Epithelial cell of esophagus (primary cell): ENCODE data around the gene PRPSAP2.
A peak's percentile ranks its signal among the peaks of the same experiment; 100 is the strongest.
"Not testable (repeated sequence)": the region's sequence is repeated elsewhere in the genome, so short reads cannot be mapped to it uniquely, and the experiment has no call there.

Source experiments
- DNase-seq: peaks from one replicate; pipeline ENCODE4 v3.0.0; 2010; ENCODE audit warnings: low read depth
- H3K4me3 ChIP-seq: 2 replicates; pipeline ENCODE4 v1.5.1; 2011; ENCODE audit warnings: mild to moderate bottlenecking, low read length, control low read depth
- TF ChIP-seq, protein P1 (sequence below): IDR thresholded peaks from 2 replicates; pipeline ENCODE4 v1.5.1; 2011; ENCODE audit warnings: low read depth, mild to moderate bottlenecking, low read length, control low read depth, inconsistent platforms; ENCODE audit not compliant: insufficient read depth; ENCODE audit errors: missing control alignments

Gene PRPSAP2

DNA sequence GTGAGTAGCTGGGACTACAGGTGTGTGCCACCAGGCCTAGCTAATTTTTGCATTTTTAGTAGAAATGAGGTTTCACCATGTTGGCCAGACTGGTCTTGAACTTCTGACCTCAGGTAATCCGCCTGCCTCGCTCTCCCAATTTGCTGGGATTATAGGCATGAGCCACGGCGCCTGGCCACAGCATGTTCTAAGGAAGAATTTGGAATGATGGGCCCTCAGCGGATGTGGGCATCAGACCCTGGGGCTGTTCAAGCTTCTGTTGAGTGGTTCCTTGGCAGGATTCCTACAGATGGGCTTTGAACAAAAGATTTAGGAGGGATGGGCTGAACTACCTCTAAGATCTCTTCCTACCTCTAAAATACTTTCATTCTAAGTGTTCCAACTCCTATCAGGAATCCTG is 4.1 kb downstream of the PRPSAP2 start:
- DNase-seq = no peak
- no peak overlapping the region for H3K4me3 ChIP-seq
- TF ChIP-seq, protein P1, sequence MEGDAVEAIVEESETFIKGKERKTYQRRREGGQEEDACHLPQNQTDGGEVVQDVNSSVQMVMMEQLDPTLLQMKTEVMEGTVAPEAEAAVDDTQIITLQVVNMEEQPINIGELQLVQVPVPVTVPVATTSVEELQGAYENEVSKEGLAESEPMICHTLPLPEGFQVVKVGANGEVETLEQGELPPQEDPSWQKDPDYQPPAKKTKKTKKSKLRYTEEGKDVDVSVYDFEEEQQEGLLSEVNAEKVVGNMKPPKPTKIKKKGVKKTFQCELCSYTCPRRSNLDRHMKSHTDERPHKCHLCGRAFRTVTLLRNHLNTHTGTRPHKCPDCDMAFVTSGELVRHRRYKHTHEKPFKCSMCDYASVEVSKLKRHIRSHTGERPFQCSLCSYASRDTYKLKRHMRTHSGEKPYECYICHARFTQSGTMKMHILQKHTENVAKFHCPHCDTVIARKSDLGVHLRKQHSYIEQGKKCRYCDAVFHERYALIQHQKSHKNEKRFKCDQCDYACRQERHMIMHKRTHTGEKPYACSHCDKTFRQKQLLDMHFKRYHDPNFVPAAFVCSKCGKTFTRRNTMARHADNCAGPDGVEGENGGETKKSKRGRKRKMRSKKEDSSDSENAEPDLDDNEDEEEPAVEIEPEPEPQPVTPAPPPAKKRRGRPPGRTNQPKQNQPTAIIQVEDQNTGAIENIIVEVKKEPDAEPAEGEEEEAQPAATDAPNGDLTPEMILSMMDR = no peak

- not testable (repeated sequence) for H3K4me3 ChIP-seq, DNase-seq
Observed at GRCh38 chr17:18864996-18865395, 7.1 kb downstream of the PRPSAP2 start.

GRCh38 chr17:18866866-18867813 is 9.2 kb downstream of the PRPSAP2 start:
- no peak for DNase-seq
- TF ChIP-seq, protein P1 = no peak
- H3K4me3 ChIP-seq = no peak overlapping the region

GRCh38 chr17:18877104-18877645 is 19.2 kb downstream of the PRPSAP2 start:
- DNase-seq = peak; percentile 15
- H3K4me3 ChIP-seq = no peak overlapping the region
- TF ChIP-seq, protein P1 = no peak

- H3K4me3 ChIP-seq = no peak overlapping the region
- TF ChIP-seq, protein P1 = no peak
- DNase-seq = no peak
Observed at GRCh38 chr17:18888766-18889290, 30.9 kb downstream of the PRPSAP2 start.

DNA sequence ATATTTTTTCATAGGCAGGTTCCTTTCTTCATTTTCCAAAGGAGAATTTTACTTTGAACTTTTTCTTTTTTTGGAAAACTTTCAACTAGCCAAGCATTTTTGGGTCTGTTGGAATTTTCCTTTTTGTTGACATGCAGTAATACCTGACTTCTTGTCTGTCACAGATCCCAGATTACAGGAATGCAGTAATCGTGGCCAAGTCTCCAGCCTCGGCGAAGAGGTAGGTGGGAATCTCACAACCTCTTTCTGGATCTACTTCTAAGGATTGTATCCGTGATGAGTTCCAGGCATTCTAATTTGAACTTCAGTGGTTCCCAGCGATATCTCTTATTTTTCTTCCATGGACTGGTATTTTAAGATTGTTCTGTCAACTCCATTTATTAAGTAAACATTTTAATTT is 31.7 kb downstream of the PRPSAP2 start:
- H3K4me3 ChIP-seq = no peak overlapping the region
- TF ChIP-seq, protein P1 = no peak
- DNase-seq = no peak

GRCh38 chr17:18891541-18891940 is 33.6 kb downstream of the PRPSAP2 start:
- H3K4me3 ChIP-seq = no peak overlapping the region
- TF ChIP-seq, protein P1 = no peak
- no peak for DNase-seq
